Gastrocnemius medialis (tissue), 4 donors: Measurements from ENCODE around the gene HDAC4.

Experiments used
- POLR2A ChIP-seq, 2 donors: fragments of 450-650 bp; IDR thresholded peaks; one replicate each; pipeline ENCODE4 v1.6.1; 2017; ENCODE audit warnings: antibody characterized with exemption in 2 of 2, mild to moderate bottlenecking in 2 of 2, moderate library complexity in 2 of 2
- TF ChIP-seq, protein P1 (sequence below), 5 experiments: fragments of 450-650 bp in 3 of 5; fragments of 200-600 bp in 2 of 5; sonication (generic) in 2 of 5; IDR thresholded peaks in 4 of 5; conservative IDR thresholded peaks in 1 of 5; 1 replicate in 4 of 5; 2 replicates in 1 of 5; pipeline ENCODE4 v1.5.1; 2016 to 2019; ENCODE audit warnings: antibody characterized with exemption in 5 of 5, mild to moderate bottlenecking in 3 of 5, moderate library complexity in 3 of 5

DNA sequence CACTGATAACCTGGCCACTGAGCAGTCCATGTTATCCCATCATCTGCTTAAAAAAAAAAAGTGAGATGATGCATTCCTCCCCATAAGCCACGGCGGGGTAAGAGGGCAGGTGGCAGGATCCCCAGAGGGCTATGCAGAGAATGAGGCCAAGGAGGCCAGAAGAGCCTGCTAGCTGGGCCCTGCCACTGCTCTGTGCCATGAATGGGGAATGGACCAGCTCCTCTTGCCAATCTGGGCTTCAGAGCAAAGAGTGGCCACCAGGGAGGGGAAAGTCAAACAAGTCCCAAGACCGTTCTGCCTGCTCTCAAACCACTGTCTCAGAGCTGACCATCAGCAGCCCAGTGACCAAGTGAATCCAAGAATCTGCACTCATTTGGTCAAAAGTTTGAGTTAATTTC, 350.6 kb downstream of the HDAC4 start:
- TF ChIP-seq, protein P1, sequence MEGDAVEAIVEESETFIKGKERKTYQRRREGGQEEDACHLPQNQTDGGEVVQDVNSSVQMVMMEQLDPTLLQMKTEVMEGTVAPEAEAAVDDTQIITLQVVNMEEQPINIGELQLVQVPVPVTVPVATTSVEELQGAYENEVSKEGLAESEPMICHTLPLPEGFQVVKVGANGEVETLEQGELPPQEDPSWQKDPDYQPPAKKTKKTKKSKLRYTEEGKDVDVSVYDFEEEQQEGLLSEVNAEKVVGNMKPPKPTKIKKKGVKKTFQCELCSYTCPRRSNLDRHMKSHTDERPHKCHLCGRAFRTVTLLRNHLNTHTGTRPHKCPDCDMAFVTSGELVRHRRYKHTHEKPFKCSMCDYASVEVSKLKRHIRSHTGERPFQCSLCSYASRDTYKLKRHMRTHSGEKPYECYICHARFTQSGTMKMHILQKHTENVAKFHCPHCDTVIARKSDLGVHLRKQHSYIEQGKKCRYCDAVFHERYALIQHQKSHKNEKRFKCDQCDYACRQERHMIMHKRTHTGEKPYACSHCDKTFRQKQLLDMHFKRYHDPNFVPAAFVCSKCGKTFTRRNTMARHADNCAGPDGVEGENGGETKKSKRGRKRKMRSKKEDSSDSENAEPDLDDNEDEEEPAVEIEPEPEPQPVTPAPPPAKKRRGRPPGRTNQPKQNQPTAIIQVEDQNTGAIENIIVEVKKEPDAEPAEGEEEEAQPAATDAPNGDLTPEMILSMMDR (IDR thresholded peaks at IDR 0.05 in 4 of 5, conservative IDR thresholded peaks at IDR 0.05 in 1 of 5), result no peak
- TF ChIP-seq POLR2A (IDR thresholded peaks at IDR 0.05), result no peak
